Fibroblast of skin of right biceps (primary cell): Measurements from ENCODE around the gene MSANTD1.
"Not testable (repeated sequence)": the region's sequence is repeated elsewhere in the genome, so short reads cannot be mapped to it uniquely, and the experiment has no call there.

Experiments used
- DNase-seq: peaks from one replicate; pipeline ENCODE4 v3.0.0-alpha.2; 2013

Gene MSANTD1

DNA sequence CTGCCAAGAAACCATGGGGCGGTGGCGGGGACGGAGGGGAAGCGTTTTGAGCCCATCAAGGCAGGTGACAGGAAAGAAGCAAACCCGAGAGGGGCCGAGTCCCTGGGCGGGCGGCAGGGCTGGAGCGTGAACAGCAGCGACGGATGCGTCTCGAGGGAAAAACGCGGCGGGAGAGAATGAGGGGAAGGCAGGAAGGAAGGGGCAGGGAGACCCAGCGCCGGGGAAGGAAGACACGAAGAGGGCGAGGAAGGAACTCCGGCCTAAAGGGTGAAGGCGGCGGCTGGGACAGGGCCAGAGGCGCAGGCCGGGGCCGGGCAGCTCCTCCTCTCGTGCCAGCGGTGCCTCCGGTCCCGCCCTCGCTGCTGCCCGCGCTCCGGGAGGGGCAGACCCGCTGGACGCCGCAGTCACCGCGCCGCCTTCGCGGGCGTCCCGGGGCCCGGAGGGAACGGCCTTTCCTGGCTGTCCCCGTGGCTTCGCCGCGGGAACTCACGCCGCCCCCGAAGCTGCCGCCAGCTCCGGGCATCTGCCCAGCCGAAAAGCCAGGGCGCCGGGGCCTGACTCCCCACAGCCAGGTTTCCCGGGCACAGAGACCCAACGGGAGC is 43.1 kb downstream of the MSANTD1 start:
- DNase-seq, result peak; percentile 25

DNA sequence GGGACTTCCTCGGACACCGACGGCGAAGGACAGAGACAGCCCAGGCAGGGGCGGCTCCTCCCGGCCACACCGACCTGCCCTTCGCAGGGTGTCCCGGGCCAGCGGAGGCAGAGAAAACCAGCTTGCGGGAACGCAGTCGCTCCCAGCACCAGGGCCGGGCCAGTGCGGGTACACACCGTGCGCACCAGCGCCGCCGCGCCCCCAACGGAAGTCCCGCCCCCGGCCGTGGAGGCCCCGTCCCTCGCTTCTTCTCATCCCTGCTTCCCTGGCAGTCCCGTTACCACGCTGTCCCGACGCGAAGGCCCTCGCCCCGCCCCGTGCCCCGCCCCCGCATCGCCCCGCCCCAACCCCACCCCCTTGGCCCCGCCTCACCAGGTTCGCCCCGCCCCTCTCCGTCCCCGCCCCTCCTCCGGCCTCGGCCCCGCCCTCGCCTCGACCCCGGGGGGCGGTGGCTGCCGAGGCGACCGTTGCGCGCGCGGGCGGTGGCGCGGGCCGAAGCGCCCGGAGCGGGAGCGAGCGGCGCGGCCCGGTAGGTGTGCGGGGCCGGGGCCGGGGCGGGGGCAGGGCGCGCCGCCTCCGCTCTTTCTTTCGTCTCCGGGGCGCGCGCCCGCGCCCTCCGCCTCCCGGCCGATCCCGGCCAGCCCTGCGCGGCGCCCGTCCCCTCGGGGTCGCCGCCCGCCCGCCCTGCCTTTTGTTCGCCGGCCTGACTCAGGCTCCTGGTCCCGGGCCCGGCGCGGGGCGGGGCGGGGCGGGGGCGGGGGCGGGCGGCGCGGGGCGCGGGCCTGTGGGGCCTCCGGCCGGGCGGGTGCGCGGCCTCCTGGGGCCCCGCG is 43.8 kb downstream of the MSANTD1 start, which contains the start of gene RGS12:
Gene RGS12 (plus strand): TSS at position 451 of the 830 bp plus-strand sequence. CDS start 23,150 bp downstream, outside the sequence.
- DNase-seq, result peak; percentile 93

DNA sequence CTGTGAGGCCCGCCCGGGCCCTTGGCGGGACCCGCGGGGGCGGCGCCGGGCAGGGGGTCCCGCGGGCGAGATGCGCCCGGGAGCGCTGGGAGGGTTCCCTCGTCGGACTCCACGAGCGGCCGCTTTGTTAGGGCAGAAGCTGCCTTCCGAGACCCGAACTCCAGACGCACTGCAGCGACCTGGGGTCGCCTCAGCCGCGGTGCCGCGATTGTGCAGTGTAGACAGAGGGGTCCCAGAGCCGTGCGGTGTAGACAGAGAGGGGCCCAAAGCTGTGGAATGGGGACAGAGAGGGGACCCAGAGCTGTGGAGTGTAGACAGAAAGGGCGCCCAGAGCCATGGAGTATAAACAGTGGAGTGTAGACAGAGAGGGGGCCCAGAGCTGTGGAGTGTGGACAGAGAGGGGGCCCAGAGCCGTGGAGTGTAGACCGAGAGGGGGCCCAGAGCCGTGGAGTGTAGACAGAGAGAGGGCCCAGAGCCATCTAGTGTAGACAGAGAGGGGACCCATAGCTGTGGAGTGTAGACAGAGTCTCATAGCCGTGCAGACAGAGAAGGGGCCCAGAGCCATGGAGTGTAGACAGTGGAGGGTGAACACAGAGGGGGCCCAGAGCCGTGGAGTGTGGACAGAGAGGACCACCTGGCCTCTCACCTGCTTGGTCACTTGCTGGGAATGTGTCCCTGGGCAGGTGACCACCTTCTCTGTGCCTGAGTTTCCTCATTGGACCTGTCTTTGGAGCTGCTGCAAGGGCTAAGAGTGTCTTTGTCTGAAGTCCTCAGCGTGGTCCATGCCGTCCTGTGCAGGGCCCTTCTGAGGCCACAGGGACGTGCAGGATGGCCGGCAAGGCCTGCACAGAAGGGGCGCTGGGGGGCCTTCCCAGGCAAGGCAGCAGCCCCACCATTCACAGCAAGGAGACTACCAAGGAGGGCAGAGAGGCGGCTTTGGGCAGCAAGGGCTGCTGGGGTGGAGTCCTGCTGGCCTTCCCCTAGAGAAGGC is 44.7 kb downstream of the MSANTD1 start:
- no peak for DNase-seq

DNA sequence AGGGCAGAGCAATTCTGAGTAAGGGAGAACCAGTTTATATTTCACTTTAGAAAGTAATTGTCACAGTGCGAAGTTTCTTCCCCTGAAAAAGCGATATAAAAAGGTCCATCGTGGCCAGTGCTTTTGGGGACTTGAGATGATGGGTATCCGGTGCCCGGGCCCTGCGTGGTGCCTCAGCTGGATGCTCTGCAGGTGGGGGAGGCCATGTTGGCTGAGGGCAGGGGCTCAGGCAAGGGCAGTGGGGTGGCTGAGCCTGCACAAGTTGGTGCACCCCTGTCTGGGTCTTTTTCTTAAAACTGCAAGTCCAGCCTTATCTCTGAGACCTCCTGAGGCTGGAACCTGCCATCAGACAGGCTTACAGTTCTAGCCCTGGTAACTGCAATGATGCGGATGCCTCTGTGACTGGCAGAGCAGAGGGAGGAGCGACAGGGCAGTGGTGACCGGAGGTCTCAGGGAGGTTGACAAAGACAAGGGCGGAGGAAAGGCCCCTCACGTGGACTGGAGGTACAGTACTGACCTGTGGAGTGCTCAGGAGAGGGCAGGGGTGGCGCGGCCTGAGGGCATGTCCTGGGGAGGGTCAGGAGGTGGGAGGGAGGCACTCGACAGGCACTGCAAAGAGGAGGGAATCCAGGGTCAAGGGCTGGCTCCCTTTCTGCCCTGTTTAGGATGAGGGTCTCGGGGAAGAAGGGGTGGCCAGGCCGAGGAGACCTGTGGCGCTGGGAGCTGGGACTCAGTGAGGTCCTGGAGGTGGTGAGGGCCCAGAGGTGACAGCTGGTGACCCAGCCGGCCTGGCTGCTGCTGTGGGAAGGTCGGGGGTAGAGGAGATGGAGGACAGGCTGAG is 45.7 kb downstream of the MSANTD1 start:
- DNase-seq, result no peak

DNA sequence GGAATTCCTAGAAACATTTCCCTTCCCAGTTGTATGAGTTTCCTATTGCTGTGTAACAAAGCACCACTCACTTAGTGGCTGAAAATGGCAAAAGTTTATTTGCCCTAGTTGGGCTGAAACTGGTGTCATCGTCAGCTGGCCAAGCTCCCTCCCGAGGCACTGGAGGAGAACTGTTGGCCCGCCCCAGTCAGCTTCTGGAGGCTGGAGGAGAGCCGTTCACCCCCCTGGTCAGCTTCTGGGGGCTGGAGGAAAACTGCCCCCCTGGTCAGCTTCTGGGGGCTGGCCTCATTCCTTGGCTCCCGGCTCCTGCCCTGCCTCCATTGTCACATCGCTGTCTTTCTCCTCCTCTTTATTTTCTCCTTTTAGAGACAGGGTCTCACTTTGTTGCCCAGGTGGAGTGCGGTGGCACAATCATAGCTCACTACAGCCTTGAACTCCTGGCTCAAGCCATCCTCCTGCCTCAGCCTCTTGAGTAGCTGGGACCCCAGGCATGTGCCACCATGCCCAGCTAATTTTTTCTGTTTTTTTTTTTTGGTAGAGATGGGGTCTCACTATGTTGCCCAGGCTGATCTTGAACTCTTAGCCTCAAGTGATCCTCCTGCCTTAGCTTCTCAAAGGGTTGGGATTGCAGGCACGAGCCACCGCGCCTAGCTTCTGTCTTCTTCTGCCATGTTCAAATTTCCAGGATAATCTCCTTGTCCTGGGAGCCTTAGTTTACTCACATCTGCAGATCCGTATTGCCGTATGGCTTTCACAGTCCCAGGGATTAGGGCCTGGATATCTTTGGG is 47.1 kb downstream of the MSANTD1 start:
- DNase-seq, result no peak

DNA sequence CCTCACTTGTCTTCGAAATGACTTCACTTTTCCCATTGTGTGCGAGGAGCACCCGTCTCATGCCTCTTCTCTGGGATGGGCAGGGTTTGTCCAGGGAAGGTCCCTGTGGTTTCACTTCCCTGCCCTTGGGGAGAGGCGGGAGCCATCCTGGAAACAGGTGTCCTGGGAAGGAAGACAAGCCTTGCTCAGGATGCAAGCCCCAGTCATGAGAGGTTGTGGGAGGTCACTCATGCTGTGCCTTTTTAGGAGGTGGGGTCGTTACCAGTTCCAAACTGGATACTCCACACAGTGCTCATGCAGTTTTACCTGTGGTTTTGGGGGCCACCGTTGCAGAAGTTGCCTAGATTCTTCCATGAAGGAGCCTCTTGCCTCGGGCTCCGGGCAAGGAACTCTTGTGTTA is 47.7 kb downstream of the MSANTD1 start:
- DNase-seq, result no peak

DNA sequence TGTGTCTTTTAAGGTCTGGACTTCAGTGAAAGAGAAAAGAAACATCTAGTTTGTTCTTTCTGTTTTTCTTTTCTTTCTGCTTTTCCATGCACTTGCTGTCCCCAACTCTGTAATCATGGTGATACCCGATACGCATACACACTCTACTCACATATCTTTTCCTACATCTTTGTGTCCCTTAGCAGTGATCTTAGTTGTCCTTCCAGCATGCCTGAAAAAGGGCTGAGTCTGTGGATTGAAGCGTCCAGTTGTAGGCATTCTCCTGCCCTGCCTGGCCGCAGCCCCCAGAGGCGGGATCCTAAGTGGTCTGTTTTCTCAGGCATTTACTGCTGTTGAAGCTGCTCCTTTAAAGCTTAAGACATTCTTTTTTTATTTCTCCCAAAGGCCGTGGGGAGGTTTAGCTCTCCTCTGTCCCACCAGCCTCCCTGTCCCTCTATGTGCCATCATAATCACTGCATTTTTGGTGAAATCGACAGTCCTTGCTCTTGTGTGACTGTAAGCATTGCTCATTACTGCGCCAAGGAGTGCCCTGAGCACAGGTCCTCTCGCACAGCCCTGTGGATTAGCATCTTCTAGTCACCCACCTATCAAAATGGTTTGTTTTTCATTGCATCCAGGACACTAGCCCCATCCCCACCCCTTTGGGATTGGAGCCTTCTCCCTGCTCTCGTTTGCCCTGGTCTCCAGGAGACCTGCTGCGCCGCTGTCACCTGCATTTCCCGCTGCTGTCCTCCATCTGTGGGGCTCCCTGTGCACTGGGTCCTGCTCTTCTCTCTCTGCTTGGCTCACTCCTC is 48.3 kb downstream of the MSANTD1 start:
- DNase-seq, result no peak

DNA sequence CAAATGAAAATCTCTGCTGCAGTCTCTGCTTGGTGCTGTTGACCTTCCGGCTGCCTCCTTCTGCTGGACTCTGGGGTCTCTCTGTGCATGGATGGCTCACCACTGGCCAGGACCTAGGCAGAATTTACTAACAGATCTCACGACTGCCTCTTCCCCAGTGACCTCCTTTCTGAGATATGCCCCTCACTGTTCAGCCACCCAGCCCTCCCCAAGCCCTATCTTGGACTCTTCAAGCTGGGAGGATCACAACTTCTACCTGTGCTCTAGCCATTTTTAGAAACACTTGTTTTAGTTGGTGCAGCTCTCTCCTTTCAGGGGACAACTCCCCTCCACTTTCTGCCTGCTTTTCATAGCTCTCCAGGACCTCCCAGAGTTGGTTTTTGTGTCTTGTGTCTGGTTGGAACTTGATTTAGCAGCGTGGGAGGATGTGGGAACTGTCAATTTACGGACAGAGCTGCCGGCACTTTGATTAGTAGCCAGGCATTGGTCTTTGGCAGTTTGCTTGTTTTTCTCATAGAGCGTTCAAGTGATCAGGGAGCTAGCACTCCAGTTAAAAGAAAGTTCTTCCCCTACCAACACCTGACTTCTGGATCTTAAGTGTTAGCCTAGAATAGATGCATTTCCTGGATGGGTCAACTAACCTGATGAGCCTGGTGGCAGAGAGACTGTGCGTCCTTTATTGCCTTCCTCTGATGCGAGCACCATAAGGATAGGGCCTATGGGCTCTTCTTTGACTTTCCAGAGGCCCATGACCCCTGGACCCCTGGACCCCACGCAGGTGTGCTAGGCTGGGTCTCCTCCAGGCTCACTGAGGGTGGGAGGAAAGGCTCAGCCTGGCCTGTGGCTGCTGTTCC is 50.4 kb downstream of the MSANTD1 start:
- no peak for DNase-seq

DNA sequence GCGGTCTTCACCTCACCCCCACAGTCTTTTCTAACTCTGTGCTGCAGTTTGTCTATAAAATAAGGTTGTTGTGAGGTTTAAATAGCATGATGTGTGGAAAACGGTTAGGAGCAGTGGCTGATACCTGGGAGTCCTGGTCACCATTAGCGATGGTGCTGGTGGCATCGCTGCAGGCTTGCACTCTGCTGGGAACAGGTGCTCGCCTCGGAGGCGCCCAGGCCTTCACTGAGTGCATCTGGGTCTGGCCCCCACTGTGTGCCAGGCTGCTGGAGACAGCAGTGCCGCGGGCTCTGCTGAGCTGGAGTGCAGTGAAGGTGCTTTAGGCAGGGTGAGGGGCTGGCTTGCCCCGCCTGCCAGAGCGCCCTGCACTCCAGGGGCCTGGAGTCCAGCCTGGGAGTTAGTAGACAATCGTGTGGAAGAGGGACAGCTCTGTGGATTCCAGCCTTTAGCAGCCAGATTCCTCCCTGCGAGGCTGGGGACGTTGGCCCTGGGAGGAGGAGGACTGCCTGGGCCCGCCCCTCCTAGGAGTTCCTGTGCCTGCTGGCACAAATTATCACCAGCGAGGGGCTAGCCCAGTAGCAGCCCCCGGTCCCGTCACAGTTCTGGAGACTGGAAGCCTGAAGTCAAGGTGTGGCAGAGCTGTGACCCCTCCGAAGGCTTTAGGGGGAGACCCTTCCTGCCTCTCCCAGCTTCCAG is 51.2 kb downstream of the MSANTD1 start:
- DNase-seq, result no peak

DNA sequence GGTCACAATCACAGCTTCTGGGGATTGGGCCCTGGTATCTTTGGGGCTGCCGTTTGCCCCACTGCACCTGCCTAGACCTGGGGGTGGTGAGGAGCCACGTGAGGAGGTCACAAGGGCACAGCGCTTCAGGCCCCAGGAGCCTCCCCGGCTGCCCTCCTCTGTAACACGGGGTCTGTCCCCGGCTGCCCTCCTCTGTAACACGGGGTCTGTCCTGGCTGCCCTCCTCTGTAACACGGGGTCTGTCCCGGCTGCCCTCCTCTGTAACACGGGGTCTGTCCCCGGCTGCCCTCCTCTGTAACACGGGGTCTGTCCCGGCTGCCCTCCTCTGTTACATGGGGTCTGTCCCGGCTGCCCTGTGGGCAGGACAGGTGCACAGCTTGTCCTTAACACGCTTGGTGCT is 51.9 kb downstream of the MSANTD1 start:
- not testable (repeated sequence) for DNase-seq

DNA sequence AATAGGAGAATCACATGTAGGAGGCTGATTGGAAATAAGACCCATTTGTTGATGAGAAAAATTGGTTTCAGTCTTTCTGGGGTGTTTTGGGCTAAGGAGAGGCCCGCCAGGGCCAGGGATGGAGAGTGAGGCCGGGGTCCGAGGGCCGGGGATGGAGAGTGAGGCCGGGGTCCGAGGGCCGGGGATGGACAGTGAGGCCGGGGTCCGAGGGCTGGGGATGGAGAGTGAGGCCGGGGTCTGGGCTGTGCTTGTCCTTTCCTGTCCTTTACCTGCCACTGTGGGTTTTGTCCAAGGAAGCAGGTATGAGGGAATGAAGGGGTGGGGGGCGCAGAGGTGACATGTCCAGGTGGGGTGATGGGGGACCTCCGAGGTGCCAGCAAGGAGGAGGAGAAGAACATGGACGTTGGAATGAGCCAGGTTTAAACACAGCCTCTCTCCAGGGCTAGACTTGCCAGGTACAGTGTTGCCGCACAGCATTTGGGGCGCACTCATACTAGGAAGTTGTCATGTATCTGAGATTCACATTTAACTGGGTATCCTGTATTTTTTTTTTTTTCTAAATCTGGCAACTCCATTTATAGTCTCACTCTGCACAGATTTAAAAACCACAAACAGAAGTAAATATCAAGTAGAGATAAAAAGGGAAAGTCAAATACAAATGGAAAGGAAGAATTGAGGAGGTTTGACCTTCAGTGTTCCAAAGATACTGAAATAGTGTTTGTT is 52.7 kb downstream of the MSANTD1 start:
- no peak for DNase-seq

DNA sequence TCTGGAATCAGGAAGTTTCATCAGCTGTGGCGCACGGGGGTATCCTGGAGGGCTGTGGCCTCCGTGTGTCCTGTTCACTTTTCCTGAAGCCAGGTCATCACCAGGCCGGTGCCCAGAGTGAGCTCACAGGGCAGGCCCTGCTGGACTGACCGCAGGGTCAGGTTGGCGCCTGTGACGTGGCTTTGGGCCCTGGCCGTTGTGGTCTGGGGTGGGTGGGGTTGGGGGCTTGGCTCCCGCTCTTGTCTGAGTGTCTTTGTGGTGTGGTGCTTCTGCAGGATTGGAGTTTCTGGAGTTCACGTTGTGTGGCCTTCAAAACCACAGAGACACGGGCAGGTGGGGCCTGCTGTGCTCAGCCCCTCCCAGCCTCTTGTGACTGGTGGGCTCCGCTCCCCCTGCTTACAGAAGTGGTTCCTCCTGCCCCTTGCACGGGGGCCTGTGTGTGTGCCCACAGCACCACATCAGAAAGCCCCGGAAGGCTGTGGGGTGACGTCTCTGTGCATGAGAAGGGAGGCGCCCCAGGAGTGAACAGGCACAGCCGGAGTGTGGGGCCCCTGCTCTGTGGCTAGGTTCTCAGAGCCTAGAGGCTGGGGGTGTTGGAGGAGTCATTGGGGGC is 53.3 kb downstream of the MSANTD1 start:
- DNase-seq, result no peak

DNA sequence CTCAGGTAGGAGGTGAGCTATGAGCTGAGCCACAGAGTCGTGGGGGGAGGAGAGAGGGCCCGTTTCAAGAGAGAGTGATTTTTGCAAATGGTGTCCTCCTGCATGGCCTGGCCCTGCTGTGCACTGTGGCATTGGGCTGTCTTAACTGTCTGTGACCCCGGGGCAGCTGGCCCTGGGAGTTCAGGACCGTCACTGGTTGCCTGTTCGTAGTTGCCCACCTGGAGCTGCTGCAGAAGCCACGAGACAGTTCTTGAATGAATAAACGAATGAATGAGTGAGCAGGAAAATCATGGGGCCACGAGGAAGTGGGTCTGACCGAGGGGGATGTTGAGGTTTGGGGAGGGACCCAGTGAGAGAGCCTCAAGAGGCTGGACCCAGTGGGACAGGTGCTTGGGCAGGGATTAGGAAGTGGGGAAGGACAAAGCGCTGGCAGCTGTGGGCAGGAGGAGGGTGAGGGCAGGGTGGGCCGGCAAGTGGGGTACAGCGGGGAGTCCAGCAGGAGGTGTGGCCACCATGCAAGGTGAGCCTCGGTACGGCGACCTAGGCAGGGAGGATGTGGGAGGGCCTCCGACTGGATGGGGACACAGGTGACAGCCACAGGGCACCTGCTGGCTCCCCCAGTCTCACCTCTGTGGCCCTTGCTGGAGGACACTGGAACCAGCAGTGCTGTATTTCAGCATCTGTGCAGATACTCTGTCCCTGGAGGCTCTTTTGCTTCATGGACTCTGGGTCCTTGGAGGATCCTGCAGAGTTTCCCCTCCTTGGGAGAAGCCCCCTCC is 54.0 kb downstream of the MSANTD1 start:
- no peak for DNase-seq

DNA sequence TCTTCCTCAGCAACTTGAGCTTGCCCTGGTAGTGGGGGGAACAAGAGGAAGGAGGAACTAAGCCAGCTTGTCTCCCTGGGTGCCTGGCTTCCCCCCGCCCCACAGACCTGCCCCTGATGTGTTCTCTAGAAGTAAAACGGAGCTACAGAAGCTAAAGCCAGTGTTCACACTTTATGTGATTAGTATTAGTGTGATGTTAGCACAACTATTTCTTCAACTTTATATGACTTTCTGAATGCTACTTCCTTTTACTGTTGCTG is 54.5 kb downstream of the MSANTD1 start:
- DNase-seq, result no peak

DNA sequence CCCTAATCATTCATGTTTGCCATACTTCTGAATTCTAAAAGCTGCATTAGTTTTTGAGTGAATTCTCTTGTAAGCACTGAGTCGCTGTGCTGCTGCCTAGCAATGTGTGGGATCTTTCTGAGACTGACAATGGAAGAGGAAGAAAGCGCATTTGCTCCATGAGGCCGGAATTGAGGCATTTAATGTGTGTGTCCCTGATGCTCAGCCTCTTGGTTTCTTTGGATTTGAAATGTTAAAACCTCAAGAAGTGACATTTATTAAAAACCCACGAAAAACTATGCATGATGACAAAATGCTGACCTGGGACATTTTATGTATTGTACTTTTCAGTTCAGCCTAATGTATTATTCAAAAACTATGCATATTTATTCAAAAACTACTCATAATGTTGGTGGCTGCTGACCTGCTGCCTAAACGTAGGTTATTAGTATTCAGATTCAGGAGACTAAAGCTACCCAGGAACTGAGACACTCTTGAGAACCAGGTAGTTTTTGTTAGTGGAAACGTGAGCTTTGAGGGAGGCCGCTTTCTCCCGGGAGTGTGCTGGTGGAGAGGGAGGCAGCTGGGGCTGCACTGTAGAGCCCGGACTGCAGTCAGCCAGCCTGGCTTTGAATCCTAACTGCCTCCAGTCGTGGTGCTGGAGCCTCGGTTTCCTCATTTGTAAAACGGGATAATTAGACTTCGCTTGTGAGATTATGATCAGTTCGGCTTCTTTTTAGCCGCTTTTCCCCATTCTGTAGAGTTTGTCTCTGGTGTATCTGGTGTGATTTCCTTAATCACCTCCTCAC is 55.2 kb downstream of the MSANTD1 start:
- no peak for DNase-seq
